GM19351 (cell line): ENCODE data around the gene IFNAR1.
"Not testable (repeated sequence)": the region's sequence is repeated elsewhere in the genome, so short reads cannot be mapped to it uniquely, and the experiment has no call there.

ENCODE experiments used
- ATAC-seq: cut with Tn5 transposase; IDR thresholded peaks from one replicate; pipeline ENCODE4 v1.9.1; 2021; ENCODE audit warnings: mild to moderate bottlenecking, moderate library complexity; ENCODE audit not compliant: unreplicated experiment

Gene IFNAR1

DNA sequence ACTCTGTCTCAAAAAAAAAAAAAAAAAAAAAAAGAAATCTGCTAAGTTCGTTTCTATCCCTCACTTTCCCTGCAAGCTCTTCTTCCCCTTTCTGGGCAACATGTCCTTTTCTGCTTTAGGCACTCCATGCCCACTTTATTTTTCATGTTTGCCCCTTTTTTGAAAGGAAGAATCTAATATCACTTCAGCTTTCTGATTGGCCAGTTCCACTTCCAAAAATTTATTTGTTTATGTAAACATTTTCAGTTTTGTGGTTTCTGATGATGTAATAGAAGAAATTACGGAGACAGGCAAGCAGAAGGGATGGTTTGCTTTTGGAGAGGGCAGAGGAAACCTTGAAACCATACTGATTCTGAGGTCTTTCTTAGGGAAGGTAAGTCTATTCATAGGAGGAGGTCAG lies 15.1 kb downstream of the IFNAR1 start:
- no peak for ATAC-seq

DNA sequence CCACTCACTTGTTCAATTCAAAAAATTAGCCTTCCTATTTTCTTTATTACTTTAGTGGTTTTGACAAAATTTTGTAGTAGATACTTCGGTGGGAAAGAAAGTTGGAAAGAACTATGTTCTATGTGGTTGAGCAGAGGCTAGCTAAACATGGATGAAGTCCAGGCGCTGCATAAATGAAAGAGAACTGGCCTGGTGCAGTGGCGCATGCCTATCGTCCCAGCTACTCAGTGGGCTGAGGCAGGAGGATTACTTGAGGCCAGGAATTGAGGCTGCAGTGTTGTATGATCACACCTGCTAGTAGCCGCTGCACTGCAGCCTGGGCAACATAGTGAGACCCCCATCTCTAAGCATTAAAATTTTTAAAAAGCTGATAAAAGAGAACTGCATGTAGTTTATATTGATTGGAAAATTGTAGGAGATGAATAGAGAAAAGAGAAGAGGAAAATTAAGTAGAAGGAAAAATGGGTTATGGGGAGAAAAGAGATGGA lies 21.0 kb downstream of the IFNAR1 start:
- no peak for ATAC-seq

- ATAC-seq = no peak
These were observed 23.9 kb downstream of the IFNAR1 start for GRCh38 chr21:33348706-33349105.

GRCh38 chr21:33350676-33351075 lies 25.9 kb downstream of the IFNAR1 start:
- no peak for ATAC-seq

- ATAC-seq = no peak
These were observed 30.6 kb downstream of the IFNAR1 start for GRCh38 chr21:33355355-33355754.

GRCh38 chr21:33355996-33356395 lies 31.2 kb downstream of the IFNAR1 start:
- ATAC-seq = no peak

DNA sequence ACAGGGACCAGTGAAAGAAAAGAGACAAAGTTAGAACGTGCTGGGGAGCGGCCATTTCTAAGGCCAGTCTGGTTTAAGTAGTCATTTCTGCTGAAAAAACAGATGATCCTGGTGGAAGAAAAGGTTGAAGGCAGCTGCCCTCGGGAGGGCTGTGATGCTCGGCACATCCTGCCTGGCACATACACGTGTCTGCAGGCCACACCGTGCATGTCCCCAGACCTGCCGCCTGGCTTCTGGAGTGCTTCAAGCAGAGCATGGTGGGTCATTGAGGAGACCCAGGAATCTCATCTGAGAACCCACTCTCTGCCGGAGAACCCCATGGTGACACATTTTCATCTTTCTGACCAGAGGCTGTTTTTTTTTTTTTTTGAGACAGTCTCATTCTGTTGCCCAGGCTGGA lies 32.4 kb downstream of the IFNAR1 start:
- no peak for ATAC-seq

GRCh38 chr21:33359446-33359845 lies 34.7 kb downstream of the IFNAR1 start:
- ATAC-seq = no peak

DNA sequence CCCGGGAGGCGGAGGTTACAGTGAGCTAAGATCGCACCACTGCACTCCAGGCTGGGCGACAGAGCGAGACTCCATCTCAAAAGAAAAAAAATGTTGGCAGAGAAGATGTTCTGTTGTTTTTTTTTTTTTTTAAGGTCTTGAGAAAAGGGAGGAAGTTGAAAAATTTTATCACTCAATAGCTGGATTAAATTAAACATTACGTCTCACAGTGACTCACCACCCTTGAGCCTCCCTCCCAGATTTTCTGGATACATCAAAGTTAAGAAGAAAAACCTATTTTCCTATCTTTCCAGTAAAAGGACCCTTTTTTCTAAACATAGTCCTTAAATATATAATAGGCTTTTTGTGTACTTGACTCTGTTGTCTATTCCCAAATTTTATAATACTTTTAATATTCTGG lies 35.5 kb downstream of the IFNAR1 start:
- no peak for ATAC-seq

DNA sequence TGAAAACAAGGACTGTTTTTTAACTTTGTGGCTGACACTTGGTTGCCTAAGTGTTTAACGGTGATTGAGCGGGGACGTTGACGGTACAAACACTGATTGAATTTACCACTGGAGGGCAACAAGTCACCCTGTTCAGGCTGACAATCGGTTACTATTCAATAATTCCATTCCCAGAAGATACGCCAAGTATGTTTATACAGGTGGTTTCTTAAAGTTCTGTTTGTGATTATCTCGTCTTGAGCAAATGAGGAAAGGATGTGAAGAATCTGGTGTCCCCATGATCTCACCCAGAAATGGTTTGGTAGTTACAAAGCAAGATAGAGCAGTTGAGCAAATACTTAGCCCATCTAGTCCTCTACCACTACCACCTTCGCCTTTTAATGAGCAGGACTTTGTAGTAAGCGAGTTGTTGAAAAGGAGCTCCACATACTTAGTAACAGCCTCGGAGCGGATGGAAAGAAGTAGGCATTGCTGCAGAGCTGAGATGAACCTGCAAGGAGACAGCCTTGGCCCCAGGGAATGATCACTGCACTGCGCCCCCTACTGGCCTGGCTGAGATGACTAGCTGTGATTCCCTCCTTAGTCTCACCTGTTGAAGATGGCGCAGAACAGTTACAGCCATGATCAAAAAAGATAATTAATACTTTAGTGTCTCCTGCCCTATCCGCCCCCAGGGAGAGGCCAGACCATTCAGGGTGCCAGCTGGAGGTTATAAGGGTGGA lies 36.3 kb downstream of the IFNAR1 start:
- ATAC-seq = peak; percentile 79

DNA sequence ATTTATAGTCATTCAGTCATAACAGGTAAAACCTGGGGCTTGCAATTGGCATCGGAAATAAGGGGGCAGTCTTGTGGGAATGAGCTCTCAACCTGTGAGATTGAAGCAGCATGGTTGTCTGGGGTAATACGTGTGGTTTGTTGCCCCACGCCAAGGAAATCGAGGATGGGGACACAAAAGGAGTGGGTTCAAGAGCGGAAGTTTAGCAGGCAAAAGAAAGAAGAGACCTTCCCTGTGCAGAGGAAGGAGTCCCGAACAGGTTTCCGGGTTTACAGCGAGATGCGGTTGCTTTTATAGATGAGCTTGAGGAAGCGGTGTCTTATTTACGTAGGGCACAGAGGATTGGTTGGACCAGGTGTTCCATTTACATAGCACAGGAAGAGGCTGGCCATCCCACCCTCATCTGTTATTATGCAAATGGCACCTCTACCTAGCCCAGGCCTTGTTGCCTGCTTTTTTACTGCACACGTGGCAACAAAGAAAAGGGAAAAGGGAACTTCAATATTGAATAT lies 37.3 kb downstream of the IFNAR1 start:
- ATAC-seq = peak; percentile 36

DNA sequence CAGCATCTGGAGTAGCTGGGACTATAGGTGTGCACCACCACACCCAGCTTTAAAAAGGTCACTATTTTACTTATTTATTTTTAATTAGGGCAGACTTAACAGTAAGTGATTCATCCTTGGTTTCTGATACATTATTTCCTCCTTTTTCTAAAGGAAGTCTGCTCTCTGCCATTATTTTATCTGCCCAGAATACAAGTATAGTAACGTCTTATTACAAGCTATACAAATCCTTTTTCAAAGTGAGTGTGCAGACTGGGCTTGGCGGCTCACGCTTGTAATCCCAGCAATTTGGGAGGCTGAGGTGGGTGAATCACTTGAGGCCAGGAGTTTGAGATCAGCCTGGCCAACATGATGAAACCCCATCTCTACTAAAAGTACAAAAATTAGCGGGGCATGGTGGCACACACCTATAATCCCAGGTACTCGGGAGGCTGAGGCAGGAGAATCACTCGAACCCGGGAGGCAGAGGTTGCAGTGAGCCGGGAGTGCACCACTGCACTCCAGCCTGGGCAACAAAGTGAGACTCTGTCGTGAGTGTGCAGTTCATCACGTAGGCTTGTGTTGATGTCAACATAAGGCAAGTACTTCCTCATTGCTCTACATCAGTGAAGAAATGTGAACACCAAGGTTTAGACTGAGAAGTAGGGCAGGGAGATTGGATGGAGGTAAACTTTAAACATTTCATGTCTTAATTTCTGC lies 39.3 kb downstream of the IFNAR1 start:
- not testable (repeated sequence) for ATAC-seq

DNA sequence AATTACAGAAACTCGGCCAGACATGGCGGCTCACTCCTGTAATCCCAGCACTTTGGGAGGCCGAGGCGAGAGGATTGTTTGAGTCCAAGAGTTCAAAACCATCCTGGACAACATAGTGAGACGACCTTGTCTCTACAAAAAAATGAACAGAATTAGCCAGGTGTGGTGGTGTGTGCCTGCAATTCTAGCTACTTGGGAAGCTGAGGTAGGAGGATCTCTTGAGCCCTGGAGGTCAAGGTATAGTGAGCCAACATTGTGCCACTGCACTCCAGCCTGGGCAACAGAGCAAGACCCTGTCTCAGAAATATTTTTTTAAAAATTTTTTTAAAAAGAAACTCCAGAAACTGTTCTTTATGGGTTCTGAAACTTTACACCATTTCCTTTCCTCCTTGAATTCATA lies 40.1 kb downstream of the IFNAR1 start:
- ATAC-seq = no peak

DNA sequence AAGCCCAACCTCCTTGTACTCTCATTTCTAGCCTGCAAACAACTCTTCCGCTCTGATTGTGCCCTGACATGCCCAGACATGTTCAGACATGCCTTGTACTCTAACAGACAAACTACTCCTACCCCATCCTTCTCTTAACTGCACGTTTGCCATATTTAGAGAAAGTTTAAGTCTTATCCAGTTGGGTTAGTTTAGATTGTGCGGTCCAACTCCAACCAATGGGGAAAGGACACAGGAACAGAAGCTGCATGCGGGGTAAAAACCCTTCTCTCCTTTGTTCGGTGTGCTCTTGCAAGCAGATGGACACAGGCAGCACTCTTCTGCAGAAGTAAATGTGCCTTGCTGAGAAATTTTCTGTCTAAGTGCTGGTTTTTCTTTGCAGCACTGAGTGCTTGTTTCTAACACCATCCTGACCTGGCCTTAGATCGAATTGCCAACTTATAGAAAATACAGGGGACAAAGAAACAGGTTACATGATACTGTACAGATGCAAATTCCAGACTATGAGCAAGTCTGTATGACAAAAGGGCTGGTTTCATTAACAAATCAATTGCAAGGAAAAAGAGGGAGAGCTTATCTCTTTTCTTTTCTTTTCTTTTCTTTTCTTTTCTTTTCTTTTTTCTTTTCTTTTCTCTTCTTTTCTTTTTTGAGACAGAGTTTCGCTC lies 42.7 kb downstream of the IFNAR1 start:
- ATAC-seq = no peak

DNA sequence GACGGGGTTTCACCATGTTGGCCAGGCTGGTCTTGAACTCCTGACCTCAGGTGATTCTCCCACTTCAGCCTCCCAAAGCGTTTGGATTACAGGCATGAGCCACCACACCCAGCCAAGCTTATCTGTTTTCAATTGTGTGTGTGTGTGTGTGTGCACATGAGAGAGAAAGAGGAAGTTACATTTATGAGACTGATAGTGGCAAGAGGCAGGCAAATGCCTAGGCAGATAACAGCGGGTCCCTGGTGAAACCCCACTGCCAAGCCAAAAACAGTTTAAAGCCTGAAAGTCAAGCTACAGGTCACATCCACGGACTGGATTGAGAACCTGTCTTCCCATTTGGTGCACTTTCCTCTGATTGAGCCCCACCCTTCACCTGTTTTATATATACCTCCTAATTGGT lies 43.4 kb downstream of the IFNAR1 start:
- no peak for ATAC-seq

DNA sequence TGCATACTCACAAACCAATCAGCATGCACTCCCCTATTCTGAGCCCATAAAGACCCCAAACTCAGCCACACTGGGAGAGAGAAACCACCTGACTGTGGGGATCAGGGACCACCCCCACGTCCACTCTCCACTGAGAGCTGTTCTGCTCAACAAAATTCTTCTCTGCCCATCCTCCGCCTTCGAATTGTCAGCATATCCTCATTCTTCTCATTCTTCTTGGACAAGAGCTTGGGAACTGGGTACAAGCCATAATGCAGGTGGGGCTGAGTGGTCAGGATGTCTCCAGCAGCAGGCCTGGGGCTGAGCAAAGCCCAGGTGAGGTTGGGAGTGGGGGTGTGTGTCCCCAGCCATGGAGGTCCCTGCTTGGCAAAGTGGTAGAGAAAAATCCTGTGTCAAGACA lies 43.8 kb downstream of the IFNAR1 start:
- ATAC-seq = no peak

GRCh38 chr21:33369586-33369985 lies 44.8 kb downstream of the IFNAR1 start:
- ATAC-seq = no peak

- ATAC-seq = no peak
These were observed 45.5 kb downstream of the IFNAR1 start for GRCh38 chr21:33370305-33370704.

DNA sequence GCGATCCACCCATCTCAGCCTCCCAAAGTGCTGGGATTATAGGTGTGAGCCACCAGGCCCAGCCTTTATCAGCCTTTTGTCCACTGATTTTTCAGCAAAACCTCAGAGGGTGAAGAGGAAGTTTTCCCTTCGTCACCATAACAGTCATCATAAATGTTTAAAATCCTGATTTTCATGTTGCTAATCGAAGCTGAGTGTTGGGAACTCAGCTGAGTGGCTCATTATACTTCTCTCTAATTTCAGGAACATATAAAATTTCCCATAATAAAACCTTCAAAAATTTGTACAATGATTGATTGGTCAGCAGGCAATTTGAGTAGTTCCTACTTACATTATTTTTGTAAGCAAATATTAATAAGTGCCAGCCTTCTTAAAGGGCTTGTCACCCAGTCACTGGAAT lies 46.6 kb downstream of the IFNAR1 start:
- ATAC-seq = no peak

- no peak for ATAC-seq
These were observed 47.8 kb downstream of the IFNAR1 start for GRCh38 chr21:33372582-33372981.

DNA sequence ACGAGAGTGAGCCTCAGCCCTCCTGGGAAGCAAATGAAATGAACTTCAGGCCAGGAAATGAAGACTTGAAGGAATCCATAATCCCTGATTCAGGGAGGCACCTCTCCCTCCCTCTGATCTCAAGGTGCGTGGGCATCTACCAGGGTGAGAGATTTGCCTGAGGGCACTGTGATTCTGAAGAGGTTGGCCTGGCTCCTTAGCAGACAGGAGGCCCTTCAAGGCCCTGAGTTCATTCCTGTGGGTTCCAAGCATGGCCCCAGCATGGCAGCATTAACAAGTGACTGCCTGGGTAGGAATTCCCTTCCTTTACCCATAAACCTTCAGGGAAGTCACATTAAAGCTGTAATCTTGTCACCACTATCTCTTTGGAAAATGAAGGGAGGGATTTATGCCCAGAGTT lies 48.7 kb downstream of the IFNAR1 start:
- no peak for ATAC-seq

- no peak for ATAC-seq
These were observed 49.3 kb downstream of the IFNAR1 start for GRCh38 chr21:33374080-33374449.
